Placental pericyte (primary cell): ENCODE results near the gene PBLD. TPM values are rescaled to one million over a fixed set of nuclear protein-coding genes. Genes with fewer than 3 reads are reported as not detected.

Source experiments
- total RNA-seq: library from RNA; depleted of rRNA; stranded (reverse); fragments of >200 nt; gene quantifications from 2 replicates; pipeline ENCODE4 v1.2.3, GENCODE V29; 2012

The PBLD gene
- total RNA-seq = 4.2 and 4.9 TPM in 2 replicates

DNA sequence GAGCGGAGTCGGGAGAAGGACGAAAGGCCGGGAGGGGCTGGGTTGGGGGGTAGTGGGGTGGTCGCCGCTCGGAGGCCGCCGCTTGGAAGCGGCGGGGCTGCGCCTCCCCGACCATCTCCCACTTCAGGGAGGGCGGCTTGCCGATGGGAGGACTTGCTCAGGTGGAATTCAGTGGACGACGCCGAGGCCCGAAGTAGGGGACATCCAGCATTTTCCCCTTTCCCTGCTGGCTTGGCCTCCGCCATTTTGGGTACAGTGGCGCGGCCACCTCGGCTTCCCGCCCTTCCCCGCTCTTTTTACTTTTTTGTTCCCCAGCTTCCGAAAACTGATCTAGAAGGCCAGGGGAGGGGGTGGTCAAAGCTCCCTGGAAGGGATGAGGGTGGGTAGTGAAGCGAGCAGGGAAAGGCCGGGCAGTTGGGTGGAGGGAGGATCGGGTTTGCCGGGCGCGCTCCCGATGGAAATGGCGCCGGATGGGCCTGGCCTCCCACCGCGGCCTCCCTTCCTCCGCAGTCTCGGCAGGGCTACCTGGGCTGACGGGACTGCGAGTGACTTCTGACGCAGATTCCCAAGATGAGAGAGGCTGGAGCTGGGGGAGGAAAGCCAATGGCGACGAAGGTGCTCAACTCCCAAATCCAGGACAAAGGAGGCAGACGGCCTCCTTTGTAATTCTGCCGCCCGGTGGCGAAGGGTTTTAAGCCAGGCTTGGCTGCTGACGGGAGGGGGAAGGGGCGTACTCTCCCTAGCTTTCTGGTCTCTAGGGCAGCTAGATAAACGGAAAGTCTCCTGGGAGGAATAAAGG lies at the start of gene PBLD:
Gene PBLD, minus strand, starts transcription at position 670 of the 799 bp plus-strand sequence. CDS start 26,084 bp downstream, outside the sequence.

DNA sequence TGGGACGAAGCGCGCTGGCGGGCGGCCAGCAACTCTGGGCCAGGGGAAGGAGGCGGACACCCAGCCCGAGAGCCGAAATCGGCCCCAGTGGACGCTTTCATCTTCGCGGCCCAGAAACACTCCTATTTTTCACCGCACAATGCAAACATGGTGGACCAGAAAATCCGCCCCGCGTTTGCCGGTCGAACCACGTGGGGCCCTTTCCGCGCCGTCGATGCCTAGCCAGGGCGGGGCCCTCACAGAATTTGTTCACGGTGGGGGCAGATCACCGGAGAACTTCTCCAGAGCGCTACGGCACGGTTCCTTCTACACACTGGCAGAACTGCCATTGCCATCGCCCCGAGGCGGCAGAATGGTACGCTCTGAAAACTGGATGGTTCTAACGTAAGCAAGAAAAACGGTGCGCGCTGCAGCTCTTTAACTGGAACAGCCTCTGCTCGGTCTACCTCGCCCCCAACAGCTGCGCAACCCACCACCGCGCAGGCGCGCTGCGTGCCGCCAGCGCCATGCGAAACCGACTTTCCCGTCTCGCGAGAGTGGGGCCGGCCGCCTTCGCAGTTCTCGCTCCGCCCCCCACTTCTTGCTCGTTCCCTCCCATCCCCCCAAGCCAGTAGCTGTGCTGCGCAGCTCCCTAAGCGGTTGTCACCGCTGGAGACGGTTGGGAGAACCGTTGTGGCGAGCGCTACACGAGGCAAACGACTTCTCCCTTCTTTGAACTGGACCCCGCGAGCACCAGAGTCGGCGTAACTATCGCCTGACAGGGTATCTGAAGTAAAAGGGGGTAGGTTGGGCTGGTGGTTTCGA lies 1.1 kb downstream of the PBLD start, which contains the start of gene HNRNPH3:
Gene HNRNPH3, plus strand, starts transcription at position 610 of the 804 bp plus-strand sequence. CDS start 5,158 bp downstream, outside the sequence.

Other genes starting within 250 kb of the PBLD start
- 0.22 and 1.3 TPM in 2 replicates for gene MYPN, start 223.4 kb downstream of the PBLD start, total RNA-seq
- not detected in 2 replicates for gene ATOH7, start 100.8 kb downstream of the PBLD start, total RNA-seq
- 14.7 and 20.8 TPM in 2 replicates for gene HNRNPH3, start 864 bp downstream of the PBLD start, total RNA-seq
- gene RUFY2, start 74.3 kb upstream of the PBLD start, total RNA-seq = 16.4 and 27.2 TPM in 2 replicates
- gene DNA2, start 139.0 kb upstream of the PBLD start, total RNA-seq = 2.8 and 19.0 TPM in 2 replicates
- gene SLC25A16, start 194.6 kb upstream of the PBLD start, total RNA-seq = 7.4 and 24.3 TPM in 2 replicates
- gene TET1, start 227.4 kb upstream of the PBLD start, total RNA-seq = 7.3 and 8.1 TPM in 2 replicates